Measurements from ENCODE around the gene PIK3C2G. TPM values are rescaled to one million over a fixed set of nuclear protein-coding genes. Genes with fewer than 3 reads are reported as not detected.

PIK3C2G gene
- total RNA-seq, 1 donor from 2014 or later: 0.51 TPM

- DNase-seq (ENCODE audit: low read depth in 2 of 2): no peak
Observed at GRCh38 chr12:18340186-18340585, 78.9 kb downstream of the PIK3C2G start.

DNA sequence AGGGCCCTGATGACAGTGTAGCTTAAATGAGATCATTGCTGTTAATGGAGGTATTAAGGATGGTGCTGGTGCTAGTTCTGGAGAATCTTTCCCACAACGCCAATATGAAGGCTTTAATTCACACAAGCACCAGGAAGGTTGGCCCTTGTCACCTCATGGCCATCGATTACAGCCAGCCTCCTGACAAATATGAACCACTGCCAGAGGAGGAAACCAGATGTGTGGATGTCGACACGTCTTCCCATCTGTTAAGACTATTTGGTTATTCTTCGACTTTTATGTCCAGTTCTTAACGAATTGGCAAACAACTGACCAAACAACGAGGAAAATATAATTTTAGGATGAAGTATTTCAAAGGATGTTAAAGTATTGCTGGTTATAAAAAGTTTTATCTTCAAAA lies 79.5 kb downstream of the PIK3C2G start:
- DNase-seq (ENCODE audit: low read depth in 2 of 2): no peak

DNA sequence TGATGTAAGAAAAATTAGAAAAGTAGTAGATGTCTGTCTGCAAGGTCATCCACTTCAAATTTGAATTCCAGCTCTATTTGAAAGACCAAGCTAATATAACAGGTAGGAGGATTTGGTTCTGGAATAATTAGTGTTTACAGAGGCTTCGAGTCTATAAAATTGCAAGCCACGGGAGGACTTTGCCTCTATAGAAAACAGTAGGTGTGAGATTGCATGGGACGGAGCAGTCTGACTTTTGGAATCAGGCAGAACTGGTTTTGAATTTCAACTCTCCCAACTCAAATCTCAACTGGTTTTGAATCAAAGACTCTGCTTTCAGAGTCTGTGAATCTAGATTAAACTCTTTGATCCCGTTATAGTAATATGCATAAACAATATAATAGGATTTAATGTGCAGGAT lies 82.4 kb downstream of the PIK3C2G start:
- no peak for DNase-seq (ENCODE audit: low read depth in 2 of 2)

DNA sequence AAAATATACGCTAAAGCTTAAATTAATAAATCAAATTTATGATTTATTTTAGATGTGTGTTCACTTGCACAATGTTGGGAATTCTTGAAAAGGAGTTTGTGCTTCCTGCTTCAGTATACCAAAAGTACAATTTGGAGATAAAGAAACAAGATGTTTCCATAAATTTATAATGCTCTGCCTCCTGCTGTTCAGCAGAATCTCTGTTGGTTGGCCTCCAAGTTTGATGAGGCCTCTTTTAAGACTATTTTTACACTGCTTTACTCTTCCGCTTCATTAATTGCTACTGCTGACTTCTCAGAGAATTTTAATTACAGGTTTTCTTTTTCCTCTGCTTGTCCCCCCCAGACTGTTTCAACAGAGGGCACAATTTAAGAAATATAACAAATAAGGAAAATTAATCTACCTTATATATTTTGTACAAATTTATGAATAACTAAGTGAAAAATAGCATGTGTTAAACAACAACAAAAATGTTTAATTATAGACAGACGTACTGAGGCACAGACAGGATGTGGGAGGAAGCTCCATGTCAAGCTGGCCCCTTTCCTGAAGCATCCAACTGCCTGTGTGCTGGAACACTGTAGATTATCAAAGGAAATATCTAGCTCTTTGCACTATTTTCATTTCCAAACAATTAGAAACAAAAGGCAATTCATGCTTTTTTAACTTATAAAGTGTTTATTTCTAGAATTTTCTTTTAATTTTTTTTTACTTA lies 83.9 kb downstream of the PIK3C2G start:
- peak; percentile 3 to 12 for DNase-seq (ENCODE audit: low read depth in 2 of 2)

GRCh38 chr12:18352312-18352711 lies 91.0 kb downstream of the PIK3C2G start:
- DNase-seq (ENCODE audit: low read depth in 2 of 2): no peak

DNA sequence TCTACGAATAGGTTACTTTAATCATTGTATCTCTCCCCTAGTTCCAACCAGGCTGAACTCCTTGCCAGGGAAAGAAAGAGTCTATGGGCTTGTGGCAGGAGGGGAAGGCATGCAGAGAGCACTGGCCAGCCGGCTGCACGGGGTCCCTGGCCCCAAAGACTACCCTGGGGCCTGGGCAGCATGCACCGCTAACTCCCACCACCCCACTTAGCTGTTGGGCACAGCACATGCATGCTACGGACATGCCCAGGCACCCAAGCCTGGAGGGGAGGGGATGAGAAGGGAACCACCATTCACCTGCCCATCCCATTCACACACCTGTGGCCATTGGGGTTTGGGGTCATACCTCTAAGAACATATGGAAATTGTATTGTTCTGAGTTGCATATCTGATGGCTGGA lies 94.1 kb downstream of the PIK3C2G start:
- no peak for DNase-seq (ENCODE audit: low read depth in 2 of 2)

- no peak for DNase-seq (ENCODE audit: low read depth in 2 of 2)
Observed at GRCh38 chr12:18358077-18358476, 96.8 kb downstream of the PIK3C2G start.

DNA sequence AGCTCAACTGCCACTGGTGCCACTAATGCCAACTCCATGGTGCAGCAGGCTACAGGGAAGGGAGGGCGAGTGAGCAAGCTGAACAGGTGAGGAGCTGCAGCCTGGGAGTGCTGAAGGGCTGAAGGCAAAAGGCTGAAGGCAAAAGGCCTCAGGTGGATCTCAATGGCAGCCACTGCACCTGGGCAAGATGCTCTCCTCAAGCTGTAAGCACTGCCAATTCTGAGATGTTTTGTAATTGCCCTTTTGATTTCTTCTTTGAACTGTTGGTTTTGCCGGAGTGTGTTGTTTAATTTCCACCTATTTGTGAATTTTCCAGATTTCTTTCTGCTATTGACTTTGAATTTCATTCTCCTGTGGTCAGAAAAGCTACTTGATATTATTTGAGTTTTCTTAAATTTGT lies 97.6 kb downstream of the PIK3C2G start:
- no peak for DNase-seq (ENCODE audit: low read depth in 2 of 2)

GRCh38 chr12:18361433-18361832 lies 100.1 kb downstream of the PIK3C2G start:
- no peak for DNase-seq (ENCODE audit: low read depth in 2 of 2)

GRCh38 chr12:18363321-18363720 lies 102.0 kb downstream of the PIK3C2G start:
- DNase-seq (ENCODE audit: low read depth in 2 of 2): no peak

DNA sequence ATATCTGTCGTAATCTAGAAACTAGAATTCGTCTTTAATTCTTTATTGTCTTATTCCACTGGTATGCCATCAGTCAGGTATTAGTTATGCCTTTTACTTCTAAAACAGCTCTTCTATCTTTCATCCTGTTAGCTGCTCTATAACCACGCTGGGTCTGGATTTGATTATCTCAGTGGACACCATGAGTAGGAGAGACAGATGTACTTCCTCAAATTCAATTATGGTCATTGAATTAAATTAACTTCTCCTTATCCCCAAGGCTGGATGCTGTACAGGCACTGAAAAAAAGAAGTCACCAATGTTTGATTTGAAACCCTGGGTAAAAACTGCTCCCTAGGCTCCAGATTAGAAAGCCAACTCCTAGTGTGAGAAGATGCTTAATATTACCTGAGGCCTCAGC lies 107.3 kb downstream of the PIK3C2G start:
- DNase-seq (ENCODE audit: low read depth in 2 of 2): no peak

DNA sequence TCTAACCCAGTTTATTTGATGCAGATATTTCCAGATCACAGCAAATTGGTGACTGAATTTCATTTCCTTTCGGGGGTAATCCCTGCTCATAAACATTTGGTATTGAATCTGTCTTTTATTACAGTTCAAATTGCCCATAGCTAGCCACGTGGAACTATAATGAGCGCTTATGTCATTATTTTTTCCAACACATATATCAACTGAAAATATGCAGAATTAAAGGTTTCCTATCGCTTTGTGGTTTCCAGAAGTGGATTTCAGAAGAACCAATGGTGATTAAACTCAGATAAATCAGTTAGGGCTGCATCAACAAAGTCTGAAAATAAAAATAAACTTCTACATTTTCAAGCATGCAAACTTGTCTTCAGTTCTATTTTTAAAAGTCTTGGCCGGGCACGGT lies 111.9 kb downstream of the PIK3C2G start:
- DNase-seq (ENCODE audit: low read depth in 2 of 2): no peak

GRCh38 chr12:18375131-18375530 lies 113.8 kb downstream of the PIK3C2G start:
- DNase-seq (ENCODE audit: low read depth in 2 of 2): no peak

GRCh38 chr12:18375583-18375982 lies 114.3 kb downstream of the PIK3C2G start:
- no peak for DNase-seq (ENCODE audit: low read depth in 2 of 2)

DNA sequence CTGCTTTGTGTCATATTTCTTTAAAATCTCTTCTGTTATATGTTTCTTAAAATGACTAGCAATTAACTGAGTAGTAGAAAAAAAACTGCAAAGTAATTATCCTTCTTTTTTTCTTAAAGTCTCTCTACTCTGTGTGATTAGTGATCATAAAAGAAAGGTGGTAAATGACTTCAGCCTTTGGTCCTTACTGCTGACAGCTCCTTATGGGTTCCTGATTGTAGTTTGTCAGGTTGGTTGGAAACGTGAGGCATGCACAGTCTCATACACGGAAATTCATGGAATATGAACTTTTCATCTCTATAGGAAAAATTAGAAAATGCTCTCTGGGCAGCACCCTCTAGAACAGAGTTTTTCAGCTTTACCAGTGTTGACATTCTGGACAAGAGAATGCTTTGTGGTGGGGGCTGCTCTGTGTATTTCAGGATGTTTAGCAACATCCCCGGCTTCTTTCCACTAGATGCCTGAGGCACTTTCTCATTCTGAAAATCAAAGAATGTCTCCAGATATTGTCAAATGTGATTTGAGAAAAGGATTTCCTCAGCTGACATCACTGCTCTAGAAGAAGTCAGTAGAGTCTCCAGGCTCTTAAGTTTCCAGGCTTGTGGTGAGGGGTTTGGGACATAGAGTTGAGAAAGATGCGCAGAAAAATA lies 121.0 kb downstream of the PIK3C2G start:
- DNase-seq (ENCODE audit: low read depth in 2 of 2): no peak

DNA sequence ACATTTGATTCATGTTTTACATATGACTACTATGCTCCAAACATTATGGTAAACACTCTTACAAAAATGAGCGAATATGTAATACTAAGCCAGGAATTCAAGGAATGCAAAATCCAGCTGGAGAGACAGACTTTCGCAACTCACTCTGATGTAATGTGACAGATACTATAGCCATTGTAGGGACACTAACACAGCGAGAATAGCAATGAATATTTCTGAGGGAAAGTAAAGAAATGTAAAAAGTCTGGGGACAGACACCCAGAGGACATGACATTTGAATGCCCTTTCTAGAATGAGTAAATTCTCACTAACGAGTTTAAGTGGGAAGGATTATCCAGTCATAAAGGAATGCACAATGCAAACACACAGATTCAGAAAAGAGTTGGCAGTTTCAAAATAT lies 121.9 kb downstream of the PIK3C2G start:
- peak; percentile 29 to 77 for DNase-seq (ENCODE audit: low read depth in 2 of 2)

DNA sequence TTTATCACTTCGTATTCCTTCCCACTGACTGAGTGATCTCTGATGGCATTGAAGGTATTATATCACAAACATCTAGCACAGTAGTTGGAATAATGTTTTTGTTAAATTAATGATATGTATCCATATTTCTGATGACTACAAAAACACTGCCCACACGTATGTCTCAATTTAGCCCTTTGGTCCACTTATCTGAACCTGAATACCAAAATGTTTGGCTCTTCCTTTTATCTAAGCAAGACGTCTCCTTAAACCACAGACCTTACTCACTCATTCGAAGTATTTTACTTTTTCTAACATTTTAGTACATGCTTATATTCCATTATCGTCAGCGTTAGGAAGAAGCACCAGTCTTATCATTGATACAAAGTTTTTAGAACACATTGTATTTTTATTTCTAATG lies 126.4 kb downstream of the PIK3C2G start:
- no peak for DNase-seq (ENCODE audit: low read depth in 2 of 2)

- DNase-seq (ENCODE audit: low read depth in 2 of 2): no peak
Observed at GRCh38 chr12:18389820-18390219, 128.5 kb downstream of the PIK3C2G start.

- no peak for DNase-seq (ENCODE audit: low read depth in 2 of 2)
Observed at GRCh38 chr12:18391151-18391550, 129.8 kb downstream of the PIK3C2G start.

- DNase-seq (ENCODE audit: low read depth in 2 of 2): no peak
Observed at GRCh38 chr12:18394742-18395141, 133.4 kb downstream of the PIK3C2G start.

DNA sequence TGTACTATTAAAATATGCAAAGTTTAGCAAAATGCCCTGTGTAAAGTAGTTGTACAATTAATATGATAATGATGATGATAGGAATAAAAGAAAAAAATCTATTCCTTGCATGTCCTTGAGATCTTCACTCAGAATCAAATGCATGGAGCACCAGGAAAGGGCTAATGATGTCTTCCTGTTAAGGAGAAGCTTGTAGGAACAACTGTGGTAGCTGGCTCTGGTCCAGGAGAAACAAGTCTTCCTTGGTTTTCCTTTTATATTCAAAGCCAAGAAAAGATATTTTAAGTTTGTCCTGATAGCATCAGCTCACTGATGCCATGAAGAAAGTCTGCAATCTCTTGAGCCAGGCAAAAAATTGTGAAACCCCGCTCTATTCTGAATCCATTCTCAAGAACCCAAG lies 138.9 kb downstream of the PIK3C2G start:
- DNase-seq (ENCODE audit: low read depth in 2 of 2): peak in 1 of 2 donors; percentile 15

DNA sequence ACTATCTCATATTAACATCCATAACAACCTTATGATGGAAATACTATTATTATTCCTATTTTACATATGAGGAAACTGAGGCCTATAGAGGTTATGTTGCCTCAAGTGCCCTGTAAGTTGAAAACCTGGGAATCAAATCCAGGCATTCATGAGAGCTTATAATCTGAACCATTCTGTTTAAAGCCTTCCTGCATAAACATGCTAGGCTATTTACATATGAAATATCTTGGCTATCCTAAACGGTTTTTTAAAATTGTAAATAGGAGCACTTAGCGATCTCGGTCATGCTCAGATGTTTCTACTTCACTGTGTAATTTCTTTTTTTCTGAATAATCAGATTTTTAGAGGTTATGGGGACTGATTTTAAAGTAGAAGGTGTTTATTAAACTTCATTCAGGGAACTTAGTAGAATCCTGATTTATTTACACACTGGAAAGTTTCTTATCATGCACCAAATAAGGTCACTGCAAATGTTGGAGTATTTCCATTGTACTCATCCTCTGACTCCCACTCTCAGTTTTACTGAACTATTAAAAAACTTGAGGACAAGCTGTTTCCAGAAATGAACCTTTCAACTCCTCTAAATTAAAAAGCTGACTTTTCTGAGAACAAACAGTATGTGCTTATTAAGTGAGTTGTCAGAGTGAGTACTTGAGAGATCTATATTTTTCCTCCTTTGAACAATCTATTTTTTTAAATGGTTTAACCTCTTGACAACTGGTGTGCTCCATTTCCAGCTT lies 141.7 kb downstream of the PIK3C2G start:
- no peak for DNase-seq (ENCODE audit: low read depth in 2 of 2)

- DNase-seq (ENCODE audit: low read depth in 2 of 2): no peak
Observed at GRCh38 chr12:18411453-18411852, 150.1 kb downstream of the PIK3C2G start.
